Lung (tissue), 16 donors: ENCODE data around the gene TACSTD2. TPM values are rescaled to one million over a fixed set of nuclear protein-coding genes. Genes with fewer than 3 reads are reported as not detected.
"Not testable (repeated sequence)": the region's sequence is repeated elsewhere in the genome, so short reads cannot be mapped to it uniquely, and the experiment has no call there.

ENCODE experiments used
- ATAC-seq: fragments of 200-7000 bp; cut with Tn5 transposase; one replicate; pipeline ENCODE4 v1.9.1; 2020; ENCODE audit warnings: moderate number of reproducible peaks; ENCODE audit not compliant: insufficient read depth, low FRiP score
- DNase-seq, 3 donors: peaks; one replicate each; pipeline ENCODE4 v3.0.0-alpha.2; 2013 to 2017
- H3K27ac ChIP-seq, 2 donors: one replicate each; pipeline ENCODE4 v1.5.1; 2013; ENCODE audit warnings: mild to moderate bottlenecking in 2 of 2, moderate library complexity in 2 of 2, control low read depth in 1 of 2, inconsistent platforms in 1 of 2, low read depth in 1 of 2, low read length in 1 of 2
- H3K27me3 ChIP-seq, 3 donors: one replicate each; pipeline ENCODE4 v1.5.1; 2013; ENCODE audit warnings: low read length in 2 of 3; ENCODE audit not compliant: control insufficient read depth in 3 of 3, insufficient read depth in 3 of 3
- H3K36me3 ChIP-seq, 4 donors: one replicate each; pipeline ENCODE4 v1.5.1; 2013; ENCODE audit warnings: low read length in 4 of 4, mild to moderate bottlenecking in 1 of 4, moderate library complexity in 1 of 4; ENCODE audit not compliant: control insufficient read depth in 4 of 4, insufficient read depth in 4 of 4
- H3K4me1 ChIP-seq, 5 donors: one replicate each; pipeline ENCODE4 v1.5.1; 2013; ENCODE audit warnings: low read length in 5 of 5, mild to moderate bottlenecking in 2 of 5, moderate library complexity in 1 of 5; ENCODE audit not compliant: control insufficient read depth in 5 of 5, insufficient read depth in 5 of 5
- H3K4me3 ChIP-seq: one replicate; pipeline ENCODE4 v1.5.1; 2013; ENCODE audit warnings: mild to moderate bottlenecking, control low read depth, moderate library complexity
- H3K9ac ChIP-seq, 2 donors: one replicate each; pipeline ENCODE4 v1.5.1; 2013; ENCODE audit warnings: low read length in 2 of 2, control low read depth in 1 of 2; ENCODE audit not compliant: insufficient read depth in 1 of 2
- H3K9me3 ChIP-seq, 4 donors: one replicate each; pipeline ENCODE4 v1.5.1; 2013; ENCODE audit warnings: low read length in 3 of 4, mild to moderate bottlenecking in 1 of 4, moderate library complexity in 1 of 4; ENCODE audit not compliant: control insufficient read depth in 4 of 4, insufficient read depth in 3 of 4
- CTCF ChIP-seq: IDR thresholded peaks from 2 replicates; pipeline ENCODE4 v1.5.1; 2012; ENCODE audit warnings: mild to moderate bottlenecking; ENCODE audit errors: control extremely low read depth, extremely low read depth
- WGBS, 2 donors: extraction: QIAGEN DNeasy Blood & Tissue Kit; methylation state at CpG; one replicate each; pipeline ENCODE4 v1.1.7; 2013; 5-methylcytosine and 5-hydroxymethylcytosine counted together
- long read RNA-seq, 5 donors: transcript quantifications; one replicate each; lab custom pipeline, GENCODE V29; 2026
- polyA plus RNA-seq, 2 donors: library from polyadenylated mRNA; stranded (reverse); fragments of 200-250 nt; gene quantifications; one replicate each; pipeline ENCODE4 v1.2.1, GENCODE V29; 2013
- total RNA-seq, 2 donors: library from RNA; depleted of rRNA in 1 of 2; stranded (reverse); fragments of >200 nt in 1 of 2; gene quantifications; one replicate each; pipeline ENCODE4 v1.2.1, GENCODE V29; 2014 to 2021
- donor health status: control.
- donor health status: control.
- donor health status: Bipolar disorder and iron deficiency.
- donor health status: healthy.
- donor health status: DM: yes; HTN: yes; CAD: no.

Gene TACSTD2
- total RNA-seq (100 to 1,000 TPM in 1 of 2 donors, 10 to 100 TPM in 1; 55.5 to 187 TPM), polyA plus RNA-seq (100 to 1,000 TPM; 140 to 204 TPM)
- long read RNA-seq, donor 1, transcript TACSTD2-201 (1 exons, 2,351 nt): major isoform, 17 of 17 reads
- long read RNA-seq, donor 1, partial matches to known transcripts: 0 of 17 reads
- long read RNA-seq, donor 1, other reads (novel, unspliced or antisense): 0 of 17 reads
- long read RNA-seq, donor 2, transcript TACSTD2-201 (1 exons, 2,351 nt): major isoform, 10 of 10 reads
- long read RNA-seq, donor 2, partial matches to known transcripts: 0 of 10 reads
- long read RNA-seq, donor 2, other reads (novel, unspliced or antisense): 0 of 10 reads
- long read RNA-seq, donor 3, transcript TACSTD2-201 (1 exons, 2,351 nt): major isoform, 16 of 16 reads
- long read RNA-seq, donor 3, partial matches to known transcripts: 0 of 16 reads
- long read RNA-seq, donor 3, other reads (novel, unspliced or antisense): 0 of 16 reads
- long read RNA-seq, donor 4, transcript TACSTD2-201 (1 exons, 2,351 nt): major isoform, 8 of 8 reads
- long read RNA-seq, donor 4, partial matches to known transcripts: 0 of 8 reads
- long read RNA-seq, donor 4, other reads (novel, unspliced or antisense): 0 of 8 reads
- long read RNA-seq, donor 5, transcript TACSTD2-201 (1 exons, 2,351 nt): major isoform, 34 of 34 reads
- long read RNA-seq, donor 5, partial matches to known transcripts: 0 of 34 reads
- long read RNA-seq, donor 5, other reads (novel, unspliced or antisense): 0 of 34 reads

- Histone ChIP-seq H3K4me1 (peaks cover 0 to 22% (median 10%) of the 10 kb centered on the region in 5 donors), H3K4me3 (peak within 1 kb of the TSS; percentile 62), H3K9me3 (no peaks in the 10 kb centered on the region), H3K9ac (no peak within 1 kb of the TSS), H3K27me3 (peaks cover 0 to 23% (median 21%) of the 10 kb centered on the region in 3 donors), H3K27ac (peak within 1 kb of the TSS in 1 of 2 donors; percentile 90), H3K36me3 (no peaks in the 10 kb centered on the region)
- ATAC-seq (peak; percentile 84), DNase-seq (peak; percentile 42 to 62 (median 60))
- TF ChIP-seq CTCF: no peak
- 12% methylated on average over 93 to 107 of the region's 107 CpGs for WGBS, 2 donors
Observed at GRCh38 chr1:58576727-58577653, at the start of gene TACSTD2. Gene TACSTD2 (minus strand): TSS chr1:58577252. CDS start chr1:58577156, 96 bp downstream.

GRCh38 chr1:58626293-58626692 is 49.2 kb upstream of the TACSTD2 start:
- H3K27ac ChIP-seq: no peak overlapping the region
- no peak overlapping the region for H3K4me3 ChIP-seq
- no peaks in the 10 kb centered on the region for H3K27me3 ChIP-seq
- H3K9me3 ChIP-seq: peaks cover 0 to under 1% (median 0%) of the 10 kb centered on the region in 4 donors
- no peak overlapping the region for H3K9ac ChIP-seq
- H3K36me3 ChIP-seq: no peaks in the 10 kb centered on the region
- no peak for TF ChIP-seq CTCF
- DNase-seq: no peak
- H3K4me1 ChIP-seq: no peaks in the 10 kb centered on the region
- no peak for ATAC-seq

GRCh38 chr1:58623259-58623658 is 46.2 kb upstream of the TACSTD2 start:
- WGBS, 2 donors: 94 to 96% methylated on average over 20 to 27 of the region's 27 CpGs

More at GRCh38 chr1:58623259-58623658, 46.2 kb upstream of the TACSTD2 start:
- H3K4me1 ChIP-seq: peaks cover 0 to 12% (median 10%) of the 10 kb centered on the region in 5 donors
- not testable (repeated sequence) for H3K27ac ChIP-seq, DNase-seq, H3K4me3 ChIP-seq, H3K9ac ChIP-seq, H3K36me3 ChIP-seq, ATAC-seq, H3K27me3 ChIP-seq, H3K9me3 ChIP-seq
